ENCODE results near the gene MBD5.
A peak's percentile ranks its signal among the peaks of the same experiment; 100 is the strongest.

The MBD5 gene

GRCh38 chr2:148521181-148521580 is 500.3 kb downstream of the MBD5 start:
- H3K9me3 ChIP-seq (ENCODE audit: insufficient read depth, low read length), result no peaks in the 10 kb centered on the region
- no peaks in the 10 kb centered on the region for H3K4me1 ChIP-seq (ENCODE audit: insufficient read depth, insufficient read length)
- H3K4me3 ChIP-seq (ENCODE audit: insufficient read length, low read depth), result no peak overlapping the region
- no peak overlapping the region for H3K9ac ChIP-seq (ENCODE audit: insufficient read length, low read depth)
- H3K36me3 ChIP-seq (ENCODE audit: insufficient read depth, insufficient read length, low read length), result no peaks in the 10 kb centered on the region
- no peak for TF ChIP-seq SUZ12 (IDR thresholded peaks at IDR 0.05; ENCODE audit: extremely low read depth, insufficient read depth, insufficient read length)
- TF ChIP-seq ZNF274 (IDR thresholded peaks at IDR 0.05; ENCODE audit: low read depth, low read length), result no peak
- no peak for TF ChIP-seq YY1 (IDR thresholded peaks at IDR 0.05; ENCODE audit: insufficient read depth, insufficient read length)
- no peak for DNase-seq (ENCODE audit: low read depth, low spot score)
- H3K27me3 ChIP-seq (ENCODE audit: insufficient read depth, insufficient read length), result no peaks in the 10 kb centered on the region

DNA sequence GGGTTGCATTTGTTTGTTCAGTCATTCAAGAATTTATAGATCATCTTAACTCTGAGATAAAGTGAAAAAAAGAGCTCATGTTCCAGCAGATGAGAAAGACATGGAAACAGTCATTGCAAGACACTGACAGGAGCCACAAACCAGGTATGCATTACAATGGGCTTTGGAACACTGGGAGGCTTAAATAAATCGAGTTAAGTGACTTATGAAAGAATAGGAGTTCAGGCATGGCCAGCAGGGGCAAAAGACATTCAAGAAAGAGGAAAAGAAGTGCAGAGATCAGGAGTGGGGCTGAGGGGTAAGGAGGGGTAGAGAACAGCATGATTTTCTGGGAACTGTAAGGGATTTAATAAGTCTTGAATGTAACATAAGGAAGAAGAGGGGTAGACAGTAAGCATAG is 502.4 kb downstream of the MBD5 start:
- H3K9ac ChIP-seq (ENCODE audit: insufficient read length, low read depth), result no peak overlapping the region
- no peak for TF ChIP-seq YY1 (IDR thresholded peaks at IDR 0.05; ENCODE audit: insufficient read depth, insufficient read length)
- no peak for TF ChIP-seq ZNF274 (IDR thresholded peaks at IDR 0.05; ENCODE audit: low read depth, low read length)
- TF ChIP-seq SUZ12 (IDR thresholded peaks at IDR 0.05; ENCODE audit: extremely low read depth, insufficient read depth, insufficient read length), result no peak
- DNase-seq (ENCODE audit: low read depth, low spot score), result peak; percentile 13
- H3K27me3 ChIP-seq (ENCODE audit: insufficient read depth, insufficient read length), result no peaks in the 10 kb centered on the region
- H3K4me3 ChIP-seq (ENCODE audit: insufficient read length, low read depth), result no peak overlapping the region
- no peaks in the 10 kb centered on the region for H3K4me1 ChIP-seq (ENCODE audit: insufficient read depth, insufficient read length)
- no peaks in the 10 kb centered on the region for H3K36me3 ChIP-seq (ENCODE audit: insufficient read depth, insufficient read length, low read length)
- H3K9me3 ChIP-seq (ENCODE audit: insufficient read depth, low read length), result no peaks in the 10 kb centered on the region

DNA sequence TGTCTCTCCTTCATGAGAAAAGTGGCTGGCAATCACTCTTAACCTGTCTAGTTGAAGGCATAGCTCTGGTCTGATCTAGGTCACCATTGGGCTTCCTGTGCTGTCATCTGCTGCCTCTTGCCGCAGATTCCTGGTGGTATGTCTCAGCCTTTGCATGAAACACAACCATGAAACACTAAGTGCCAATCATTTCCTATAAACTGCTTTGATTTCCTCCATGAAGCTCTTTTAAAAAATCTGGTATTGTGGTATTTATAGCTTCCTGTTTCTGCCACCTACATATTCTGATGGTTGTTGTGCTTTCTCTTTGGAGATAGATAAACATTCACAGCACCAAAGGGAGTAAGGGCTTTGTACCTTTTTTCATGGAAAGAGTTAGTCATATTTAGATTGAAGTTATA is 503.6 kb downstream of the MBD5 start:
- H3K9me3 ChIP-seq (ENCODE audit: insufficient read depth, low read length), result no peaks in the 10 kb centered on the region
- TF ChIP-seq YY1 (IDR thresholded peaks at IDR 0.05; ENCODE audit: insufficient read depth, insufficient read length) (no peak), SUZ12 (IDR thresholded peaks at IDR 0.05; ENCODE audit: extremely low read depth, insufficient read depth, insufficient read length) (no peak), ZNF274 (IDR thresholded peaks at IDR 0.05; ENCODE audit: low read depth, low read length) (no peak)
- no peaks in the 10 kb centered on the region for H3K27me3 ChIP-seq (ENCODE audit: insufficient read depth, insufficient read length)
- H3K4me3 ChIP-seq (ENCODE audit: insufficient read length, low read depth), result no peak overlapping the region
- no peaks in the 10 kb centered on the region for H3K36me3 ChIP-seq (ENCODE audit: insufficient read depth, insufficient read length, low read length)
- H3K9ac ChIP-seq (ENCODE audit: insufficient read length, low read depth), result no peak overlapping the region
- DNase-seq (ENCODE audit: low read depth, low spot score), result no peak
- H3K4me1 ChIP-seq (ENCODE audit: insufficient read depth, insufficient read length), result no peaks in the 10 kb centered on the region

DNA sequence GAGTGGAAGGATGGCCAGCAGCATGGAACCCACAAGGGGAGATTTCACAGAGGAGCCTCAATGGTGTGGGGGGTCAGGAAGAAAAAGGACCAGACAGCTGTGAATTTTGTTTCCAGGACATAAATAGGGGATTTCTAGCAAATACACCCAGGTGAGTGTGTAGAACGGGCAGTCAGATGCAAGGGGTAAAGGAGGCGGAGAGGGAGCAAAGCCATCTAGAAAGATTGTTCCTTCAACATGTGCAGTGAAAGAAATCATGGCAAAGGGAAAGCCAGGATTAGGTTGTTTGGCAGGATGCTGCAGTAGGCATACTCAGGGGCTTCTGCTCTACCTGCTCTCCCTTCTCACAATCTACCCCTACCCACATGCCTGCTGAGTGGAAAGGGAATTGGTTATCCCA is 504.2 kb downstream of the MBD5 start:
- Histone ChIP-seq H3K27me3 (ENCODE audit: insufficient read depth, insufficient read length) (no peaks in the 10 kb centered on the region), H3K9ac (ENCODE audit: insufficient read length, low read depth) (no peak overlapping the region), H3K4me1 (ENCODE audit: insufficient read depth, insufficient read length) (no peaks in the 10 kb centered on the region), H3K36me3 (ENCODE audit: insufficient read depth, insufficient read length, low read length) (no peaks in the 10 kb centered on the region), H3K9me3 (ENCODE audit: insufficient read depth, low read length) (no peaks in the 10 kb centered on the region), H3K4me3 (ENCODE audit: insufficient read length, low read depth) (no peak overlapping the region)
- no peak for DNase-seq (ENCODE audit: low read depth, low spot score)
- no peak for TF ChIP-seq SUZ12 (IDR thresholded peaks at IDR 0.05; ENCODE audit: extremely low read depth, insufficient read depth, insufficient read length)

- Histone ChIP-seq H3K27me3 (ENCODE audit: insufficient read depth, insufficient read length) (no peaks in the 10 kb centered on the region), H3K9me3 (ENCODE audit: insufficient read depth, low read length) (no peaks in the 10 kb centered on the region), H3K4me3 (ENCODE audit: insufficient read length, low read depth) (no peak overlapping the region), H3K9ac (ENCODE audit: insufficient read length, low read depth) (no peak overlapping the region), H3K4me1 (ENCODE audit: insufficient read depth, insufficient read length) (no peaks in the 10 kb centered on the region), H3K36me3 (ENCODE audit: insufficient read depth, insufficient read length, low read length) (no peaks in the 10 kb centered on the region)
- TF ChIP-seq YY1 (IDR thresholded peaks at IDR 0.05; ENCODE audit: insufficient read depth, insufficient read length), result no peak
- TF ChIP-seq ZNF274 (IDR thresholded peaks at IDR 0.05; ENCODE audit: low read depth, low read length), result no peak
- no peak for TF ChIP-seq SUZ12 (IDR thresholded peaks at IDR 0.05; ENCODE audit: extremely low read depth, insufficient read depth, insufficient read length)
- DNase-seq (ENCODE audit: low read depth, low spot score), result no peak
Measured at GRCh38 chr2:148526509-148527346, 505.8 kb downstream of the MBD5 start.

- Histone ChIP-seq H3K9me3 (ENCODE audit: insufficient read depth, low read length) (no peaks in the 10 kb centered on the region), H3K27me3 (ENCODE audit: insufficient read depth, insufficient read length) (no peaks in the 10 kb centered on the region), H3K36me3 (ENCODE audit: insufficient read depth, insufficient read length, low read length) (no peaks in the 10 kb centered on the region), H3K4me3 (ENCODE audit: insufficient read length, low read depth) (no peak overlapping the region), H3K4me1 (ENCODE audit: insufficient read depth, insufficient read length) (no peaks in the 10 kb centered on the region), H3K9ac (ENCODE audit: insufficient read length, low read depth) (no peak overlapping the region)
- no peak for TF ChIP-seq YY1 (IDR thresholded peaks at IDR 0.05; ENCODE audit: insufficient read depth, insufficient read length)
- TF ChIP-seq SUZ12 (IDR thresholded peaks at IDR 0.05; ENCODE audit: extremely low read depth, insufficient read depth, insufficient read length), result no peak
- no peak for TF ChIP-seq ZNF274 (IDR thresholded peaks at IDR 0.05; ENCODE audit: low read depth, low read length)
- DNase-seq (ENCODE audit: low read depth, low spot score), result no peak
Measured at GRCh38 chr2:148527488-148528340, 506.8 kb downstream of the MBD5 start.

All from NT2/D1 (cell line).